Stimulated activated CD8-positive, alpha-beta memory T cell treated with anti-CD3 and anti-CD28 coated beads, Interleukin-7, amount 100 ng/mL, for 24 hours (primary cell): Measurements from ENCODE around the gene ABHD2.

ENCODE experiments used
- DNase-seq: peaks from one replicate; pipeline ENCODE4 v3.0.0-alpha.2; 2020; ENCODE audit warnings: low read depth

The ABHD2 gene

DNA sequence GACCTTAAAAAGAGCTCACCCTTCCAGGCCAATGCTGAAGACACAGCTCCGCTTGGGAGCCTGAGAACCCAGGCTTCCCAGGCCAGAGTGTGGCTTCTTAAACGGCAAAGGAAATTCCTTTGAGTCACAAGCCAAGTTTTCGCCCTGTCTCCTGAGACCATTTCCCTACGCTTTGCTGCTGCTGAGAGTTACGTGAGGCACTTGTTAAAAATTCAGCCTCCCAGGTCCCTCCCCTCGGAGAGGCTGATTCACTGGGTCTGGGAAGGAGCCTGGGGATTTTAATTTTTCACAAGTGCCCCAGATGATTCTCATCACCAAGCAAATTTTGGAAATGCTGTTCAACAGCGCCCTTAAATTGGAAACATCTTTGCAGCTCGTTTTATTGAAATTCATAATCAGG is 107.6 kb downstream of the ABHD2 start:
- no peak for DNase-seq

DNA sequence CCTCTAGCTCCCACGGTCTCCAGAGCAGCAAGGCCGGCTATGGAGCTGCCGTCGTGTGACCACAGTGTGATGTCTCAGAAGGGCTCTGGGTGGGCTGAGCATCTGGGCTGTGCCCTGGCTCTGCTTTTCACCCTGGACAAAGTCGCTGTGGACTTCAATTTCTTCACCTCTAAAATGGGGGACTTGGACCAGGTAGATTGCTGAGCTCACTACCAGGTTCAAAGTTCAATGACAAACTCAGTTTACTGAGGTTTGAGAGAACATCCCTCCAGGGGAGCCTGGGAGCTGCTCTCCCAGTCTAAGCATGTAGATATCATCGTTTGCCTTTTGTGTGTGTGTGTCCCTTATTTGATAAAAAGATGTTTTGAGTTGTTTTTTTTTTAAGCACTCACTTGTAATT is 108.0 kb downstream of the ABHD2 start:
- no peak for DNase-seq

DNA sequence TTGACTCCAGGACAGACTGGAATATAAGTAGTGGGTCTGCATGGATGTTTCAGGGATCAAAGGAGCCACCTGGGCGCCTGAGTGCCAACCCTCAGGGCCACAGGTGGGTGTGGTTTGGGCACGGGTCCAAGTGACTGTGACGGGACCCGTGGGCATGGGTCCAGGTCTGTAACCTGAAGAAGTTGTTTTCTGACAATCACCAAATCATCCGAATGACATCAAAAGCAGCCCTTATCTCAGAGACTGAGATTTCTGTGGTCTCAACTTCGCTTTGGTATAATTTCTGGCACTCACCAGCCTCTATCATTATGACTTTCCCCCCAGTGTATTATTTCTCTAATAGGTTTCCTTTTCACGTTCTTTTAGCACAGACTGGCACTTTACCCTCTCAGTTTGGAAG is 108.7 kb downstream of the ABHD2 start:
- no peak for DNase-seq

DNA sequence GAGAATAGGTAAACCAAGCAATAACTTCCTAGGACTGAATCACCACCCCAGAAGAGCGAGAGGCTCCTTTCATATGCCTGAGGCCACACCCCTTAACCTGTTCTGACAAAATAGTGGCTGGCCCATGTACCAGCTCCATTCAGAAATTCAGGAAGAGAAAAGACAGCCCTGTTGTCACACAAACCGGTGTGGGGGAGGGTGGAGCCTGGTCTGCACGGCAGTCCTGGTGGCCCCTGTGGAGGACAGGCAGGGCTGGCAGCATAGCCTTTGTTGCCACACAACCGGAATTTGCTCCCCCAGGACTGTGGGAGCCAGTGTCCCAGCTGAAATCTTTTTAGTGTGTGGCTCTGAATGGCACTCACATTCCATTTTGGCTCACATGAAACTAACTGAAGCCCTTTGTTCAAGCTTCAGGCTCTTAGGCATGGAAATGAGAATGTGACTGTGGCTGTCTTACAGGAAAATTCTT is 109.3 kb downstream of the ABHD2 start:
- no peak for DNase-seq

DNA sequence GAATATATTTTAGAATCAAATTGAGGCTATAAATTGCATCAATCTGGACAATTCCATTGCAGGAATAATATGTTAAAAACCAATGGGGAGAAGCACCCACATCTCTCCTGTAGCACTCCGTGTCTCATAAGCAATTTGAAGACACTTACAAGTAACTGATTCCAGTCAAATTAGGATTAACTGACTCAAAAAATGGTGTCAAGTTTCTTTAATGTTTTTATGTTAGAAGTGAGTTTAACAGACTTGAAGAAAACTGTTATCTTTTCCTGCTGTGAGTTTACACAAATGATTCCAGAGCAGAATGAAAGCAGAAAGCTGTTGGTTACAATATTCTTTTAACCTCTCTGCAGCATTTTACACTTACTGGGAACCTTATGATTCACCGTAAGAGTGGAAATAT is 109.9 kb downstream of the ABHD2 start:
- no peak for DNase-seq

DNA sequence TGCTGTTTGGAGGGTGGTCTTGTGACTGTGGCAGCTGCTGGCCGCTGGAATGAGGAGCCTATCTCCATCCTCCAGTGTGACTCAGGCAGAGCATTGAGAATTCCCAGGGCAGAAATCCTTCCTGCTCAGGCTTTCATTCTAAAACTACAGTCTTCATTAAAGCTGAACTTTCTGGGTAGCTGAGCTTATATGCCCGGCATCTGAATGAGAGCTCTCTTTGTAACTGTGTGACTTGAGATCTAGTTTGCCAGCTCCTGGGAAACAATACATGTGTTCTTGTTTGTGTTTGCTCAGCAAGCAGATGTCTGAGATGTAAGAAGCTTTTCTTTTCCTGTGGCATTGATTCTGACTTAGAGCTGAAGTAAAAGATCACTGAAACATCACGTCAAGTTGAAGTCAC is 110.7 kb downstream of the ABHD2 start:
- no peak for DNase-seq

DNA sequence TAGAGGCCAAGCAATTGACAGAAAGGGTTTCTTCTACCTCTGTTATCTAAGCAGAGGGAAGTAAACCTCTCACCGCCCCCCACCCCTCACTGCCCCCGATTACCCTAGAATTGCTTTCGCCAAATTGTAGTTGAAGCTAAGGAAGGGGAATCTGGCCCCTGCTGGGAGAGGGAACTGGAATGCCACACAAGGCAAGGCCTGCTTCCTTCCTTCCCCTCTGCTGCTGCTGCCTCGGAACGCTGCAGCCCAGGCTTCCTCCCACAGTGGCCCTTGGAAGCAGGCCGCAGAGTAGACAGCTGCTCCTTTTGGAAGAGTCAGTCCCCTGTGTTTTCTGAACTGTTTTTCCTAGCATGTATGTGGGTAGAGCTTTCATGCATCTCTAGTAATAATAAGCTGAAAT is 111.5 kb downstream of the ABHD2 start:
- no peak for DNase-seq

DNA sequence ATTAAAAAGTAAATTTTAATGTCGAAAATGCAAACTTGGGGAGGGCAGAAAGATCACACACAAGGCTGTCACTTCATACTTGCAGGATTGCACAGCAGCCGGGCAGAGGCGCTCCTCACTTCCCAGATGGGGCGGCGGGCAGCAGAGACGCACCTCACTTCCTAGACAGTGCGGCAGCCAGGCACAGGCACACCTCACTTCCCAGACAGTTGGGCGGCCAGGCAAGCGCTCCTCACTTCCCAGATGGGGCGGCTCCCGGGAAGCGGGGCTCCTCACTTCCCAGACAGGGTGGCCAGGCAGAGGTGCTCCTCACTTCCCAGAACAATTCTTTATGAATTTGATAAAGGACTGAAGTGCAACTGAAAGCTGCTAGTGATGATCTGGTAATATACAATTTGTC is 111.9 kb downstream of the ABHD2 start:
- DNase-seq: no peak

DNA sequence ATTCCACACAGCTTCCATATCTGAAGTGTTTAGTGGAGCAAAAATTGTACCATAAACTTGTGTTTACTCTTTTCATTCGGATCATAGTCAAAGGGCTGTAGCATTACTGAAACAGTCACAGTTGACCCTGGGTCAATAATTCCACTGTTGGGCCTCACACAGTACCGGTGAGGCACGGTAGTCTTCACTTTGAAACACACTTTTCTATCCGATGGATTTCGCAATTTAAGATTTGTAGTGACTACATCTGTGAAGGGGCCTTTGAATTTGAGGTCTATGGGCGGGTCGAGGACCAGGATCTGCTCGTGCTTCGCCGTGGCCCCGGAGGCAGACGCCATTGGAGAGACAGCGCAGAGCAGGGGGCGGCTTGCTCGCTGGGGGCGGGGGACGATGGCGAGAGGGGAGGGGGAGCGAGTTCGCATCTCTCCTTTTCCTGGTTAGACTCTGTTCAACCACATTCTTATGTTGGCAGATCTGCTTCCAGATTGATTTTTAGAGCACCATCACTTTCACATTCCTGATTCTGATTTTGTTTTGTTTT is 113.3 kb downstream of the ABHD2 start:
- no peak for DNase-seq

DNA sequence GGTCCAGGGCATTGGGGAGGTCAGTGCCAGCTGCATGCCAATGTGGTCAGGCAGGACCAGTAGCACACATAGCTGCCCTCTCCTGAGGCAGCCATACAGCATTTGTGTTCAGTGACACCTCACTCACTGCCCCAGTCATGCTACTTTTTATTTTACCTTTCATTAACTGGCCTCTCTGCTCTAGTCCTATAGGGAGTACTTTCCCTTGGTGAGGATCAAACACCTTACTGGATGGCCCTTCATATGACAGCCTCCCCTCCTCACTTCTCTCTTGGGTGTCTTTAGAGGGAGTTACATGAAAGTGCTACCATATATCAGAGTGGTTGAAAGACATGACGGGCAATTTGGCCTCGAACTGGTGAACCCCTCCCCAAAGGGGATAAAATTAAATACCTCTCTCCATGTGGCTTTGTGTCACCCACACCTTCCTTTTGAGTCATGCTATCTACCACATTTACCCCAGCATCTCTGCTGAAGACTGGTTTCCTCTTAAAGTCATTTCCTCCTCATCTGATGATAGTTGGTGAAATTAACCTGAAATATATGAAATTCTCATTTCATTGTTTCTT is 115.5 kb downstream of the ABHD2 start:
- no peak for DNase-seq

DNA sequence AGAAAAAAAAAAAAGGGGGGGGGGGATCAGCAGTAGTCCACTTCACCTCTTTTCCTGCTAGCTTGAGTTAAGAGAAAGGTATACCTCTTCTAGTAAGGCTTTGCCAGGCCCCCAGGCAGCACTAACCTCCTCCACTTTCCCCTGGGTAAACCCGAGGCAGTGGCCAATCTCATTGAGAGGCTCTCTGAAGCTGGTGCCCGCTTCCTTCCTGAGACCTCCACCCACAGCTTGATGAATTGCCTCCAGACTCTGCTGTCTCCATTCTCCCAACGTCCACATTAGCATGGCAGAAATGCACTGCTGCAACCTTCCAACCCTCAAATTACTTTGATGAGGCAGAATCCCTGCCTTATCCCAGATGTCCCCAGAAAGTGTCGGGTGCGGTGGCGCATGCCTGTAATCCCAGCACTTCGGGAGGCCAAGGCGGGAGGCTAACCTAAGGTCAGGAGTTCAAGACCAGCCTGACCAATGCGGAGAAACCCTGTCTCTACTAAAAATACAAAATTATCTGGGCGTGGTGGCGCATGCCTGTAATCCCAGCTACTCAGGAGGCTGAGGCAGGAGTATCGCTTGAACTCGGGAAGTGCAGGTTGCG is 117.8 kb downstream of the ABHD2 start:
- DNase-seq: no peak

DNA sequence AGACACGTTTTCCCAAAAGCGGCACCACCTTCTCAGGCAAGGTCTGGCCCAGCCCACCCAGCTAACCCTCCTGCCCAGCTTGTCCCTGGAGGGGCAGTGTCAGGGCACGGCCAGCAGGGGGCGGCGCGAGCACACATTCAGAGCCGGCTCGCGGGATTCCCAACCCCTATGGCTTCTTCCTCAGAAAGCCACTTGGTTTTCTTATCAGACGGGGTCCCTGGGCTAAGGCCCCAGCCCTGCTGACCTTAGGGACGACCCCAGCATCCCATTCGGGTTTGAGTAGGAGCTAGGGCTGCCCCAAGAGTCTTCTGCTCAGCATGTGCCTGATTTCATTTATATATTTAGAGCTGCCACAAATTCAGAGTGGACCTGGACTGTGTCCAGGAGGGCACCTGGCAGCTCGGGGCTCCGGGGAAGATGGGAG is 118.7 kb downstream of the ABHD2 start:
- DNase-seq: peak; percentile 40

DNA sequence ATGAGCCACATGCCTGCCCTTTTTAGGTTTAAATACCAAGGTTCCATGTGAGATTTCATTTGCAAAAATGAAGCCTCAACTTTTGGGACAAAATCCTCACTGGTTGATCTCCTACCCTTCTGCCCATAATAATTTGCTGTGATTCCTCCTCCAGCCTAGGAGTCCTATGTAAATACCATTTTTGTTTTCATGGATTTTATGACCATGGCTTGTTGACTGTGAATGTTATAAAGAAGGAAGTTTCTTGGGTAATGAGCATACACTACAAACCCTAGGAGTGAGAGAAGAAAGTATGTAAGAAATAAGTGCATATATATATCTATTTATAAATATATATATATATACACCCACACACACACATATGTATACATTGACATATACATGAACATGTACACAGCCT is 120.0 kb downstream of the ABHD2 start:
- DNase-seq: no peak

DNA sequence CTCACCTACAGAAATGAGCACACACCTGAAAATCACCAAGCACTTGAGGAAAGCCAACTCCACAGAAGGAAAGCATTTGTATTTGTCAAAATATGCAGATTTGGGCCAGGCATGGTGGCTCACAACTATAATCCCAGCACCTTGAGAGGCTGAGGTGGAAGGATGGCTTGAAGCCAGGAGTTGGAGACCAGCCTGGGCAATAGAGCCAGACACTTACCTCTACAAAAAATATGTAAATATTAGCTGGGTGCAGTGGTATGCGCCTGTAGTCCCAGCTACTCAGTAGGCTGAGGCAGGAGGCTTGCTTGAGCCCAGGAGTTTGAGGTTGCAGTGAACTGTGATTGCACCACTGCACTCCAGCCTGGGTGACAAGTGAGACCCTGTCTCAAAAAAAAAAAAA is 120.8 kb downstream of the ABHD2 start:
- DNase-seq: no peak

DNA sequence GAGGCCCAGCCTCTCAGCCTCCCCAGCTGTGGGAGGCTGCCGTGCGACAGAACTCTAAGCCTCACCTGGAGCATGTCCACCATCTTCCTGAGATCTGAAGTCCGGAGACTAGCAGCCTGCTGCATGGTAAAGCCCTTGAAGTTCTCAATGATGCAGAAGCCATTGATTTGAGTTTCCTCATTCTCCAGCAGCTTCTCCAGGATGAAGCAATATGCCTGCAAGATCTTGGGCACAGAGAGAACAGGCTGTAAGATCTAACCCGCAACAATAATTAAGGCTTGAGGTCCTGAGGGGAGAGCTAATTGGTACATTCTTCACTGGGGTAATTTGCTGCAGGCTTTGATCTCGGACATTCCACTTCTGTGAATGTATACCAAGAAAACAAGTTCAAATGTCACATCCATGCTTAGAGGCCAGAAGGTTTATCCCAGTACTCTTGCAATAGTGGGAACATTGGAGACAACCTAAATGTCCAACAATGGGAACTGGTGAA is 123.5 kb downstream of the ABHD2 start:
- DNase-seq: no peak

DNA sequence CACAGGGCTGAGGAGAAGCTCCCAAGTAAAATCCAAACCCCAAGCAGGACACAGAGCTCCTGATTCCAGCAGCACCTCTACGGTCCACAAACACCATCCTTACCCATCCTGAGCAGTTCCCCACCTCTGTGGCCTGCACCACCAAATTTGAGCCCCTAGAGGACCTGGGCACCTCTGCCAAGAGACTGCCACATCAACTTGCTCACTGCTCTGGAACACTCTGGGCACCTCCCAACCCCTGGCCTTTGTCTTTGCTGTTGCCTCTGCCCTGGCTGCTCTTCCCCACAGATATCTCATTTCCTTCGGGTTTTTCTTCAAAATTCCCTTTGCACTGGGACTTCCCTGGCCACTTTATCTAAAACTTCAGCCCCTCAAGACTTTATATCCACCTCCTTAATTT is 127.4 kb downstream of the ABHD2 start:
- DNase-seq: no peak

DNA sequence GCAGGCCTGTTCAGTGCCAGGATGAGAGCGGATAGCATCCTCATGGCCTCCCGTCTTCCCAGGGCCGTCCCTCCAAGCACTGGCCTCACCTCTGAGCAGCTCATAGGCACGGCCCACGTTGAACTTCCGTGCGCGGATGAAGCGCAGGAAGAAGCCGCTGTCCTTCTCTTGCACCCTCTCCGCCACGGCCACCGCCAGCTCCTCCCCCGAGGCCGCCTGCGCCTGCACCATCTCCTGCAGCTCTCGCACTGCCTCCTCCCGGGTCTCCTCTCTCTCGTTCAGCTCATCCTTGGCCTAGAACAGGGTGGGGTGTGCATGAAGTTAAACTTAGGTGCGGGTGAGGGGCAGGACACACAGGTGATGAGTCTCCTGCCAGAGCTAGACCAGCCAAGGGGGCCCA is 128.8 kb downstream of the ABHD2 start:
- no peak for DNase-seq

DNA sequence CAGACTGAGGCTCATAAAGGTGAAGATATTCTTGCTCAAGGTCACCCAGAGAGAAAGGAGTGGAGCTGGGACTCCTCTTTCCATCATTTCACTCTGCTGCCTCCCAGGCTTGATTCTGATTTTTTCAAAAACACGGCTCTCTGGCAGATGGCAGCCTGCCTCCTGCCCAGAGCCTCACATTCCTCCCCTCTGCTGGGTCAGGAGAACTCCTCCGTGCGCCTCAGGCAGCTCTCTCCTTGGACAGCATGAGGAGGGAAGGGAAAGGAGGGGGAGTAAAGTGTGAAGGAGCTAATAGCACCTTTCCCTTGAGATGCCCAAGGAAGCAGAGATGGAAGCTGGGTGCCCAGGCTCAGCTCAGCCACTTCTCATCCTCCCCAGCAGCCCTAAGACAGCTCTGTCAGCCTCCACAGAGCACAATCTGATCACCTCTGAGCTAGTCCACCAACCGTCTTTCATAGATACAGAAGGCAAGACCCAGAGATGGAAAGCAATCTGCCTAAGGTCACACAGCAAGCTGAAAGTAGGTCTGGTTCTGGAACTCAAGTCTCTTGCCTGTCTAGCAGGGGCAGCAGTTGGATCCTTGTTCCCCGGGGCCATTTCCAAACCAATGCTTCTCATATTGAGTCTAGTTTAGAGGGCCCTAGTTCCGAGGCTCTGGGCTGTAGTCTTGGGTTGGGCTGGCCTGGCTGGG is 129.6 kb downstream of the ABHD2 start:
- no peak for DNase-seq

DNA sequence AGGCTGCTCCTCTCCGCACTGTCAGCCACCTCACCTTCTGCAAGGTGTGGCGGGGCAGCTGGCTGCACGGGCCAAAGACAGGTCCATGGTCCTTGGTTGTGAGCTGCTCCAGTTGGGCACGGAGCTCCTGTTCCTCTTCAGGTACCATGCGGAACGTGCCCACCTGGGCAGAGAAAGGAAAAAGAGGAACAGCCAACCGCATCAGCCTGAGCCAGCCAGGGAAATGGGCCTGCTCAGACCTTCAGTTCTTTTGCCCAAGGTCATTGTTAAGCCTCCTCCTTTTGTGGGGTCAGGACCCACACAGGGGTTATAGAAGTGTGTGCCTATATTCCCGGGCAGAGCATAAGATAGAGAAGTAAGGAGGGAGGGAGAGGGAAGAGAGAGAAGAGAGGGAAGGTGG is 130.3 kb downstream of the ABHD2 start:
- DNase-seq: no peak

DNA sequence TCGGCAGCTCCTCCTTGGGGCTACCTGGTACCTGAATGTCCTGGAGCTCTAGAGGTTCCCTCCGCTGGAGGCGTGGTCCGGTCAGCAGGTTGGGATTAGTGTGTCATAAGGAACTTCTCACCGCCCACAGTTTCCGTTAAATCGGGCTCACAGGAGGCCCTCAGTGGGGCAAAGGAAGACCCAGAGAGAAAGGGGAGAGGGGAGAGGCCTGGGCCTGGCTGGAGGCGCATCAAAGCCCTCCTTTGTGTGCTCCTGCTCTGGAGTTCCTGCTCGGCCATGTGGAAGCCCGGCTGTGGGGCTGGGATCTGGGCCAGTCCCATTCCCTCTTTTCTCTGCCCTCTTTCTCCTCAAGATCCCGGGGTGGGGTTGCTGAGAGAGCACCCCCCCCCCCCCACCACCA is 133.3 kb downstream of the ABHD2 start, which contains the start of gene RLBP1:
Gene RLBP1, minus strand, starts transcription at position 37 of the 400 bp plus-strand sequence. CDS start 2,604 bp downstream, outside the sequence.
- DNase-seq: no peak

DNA sequence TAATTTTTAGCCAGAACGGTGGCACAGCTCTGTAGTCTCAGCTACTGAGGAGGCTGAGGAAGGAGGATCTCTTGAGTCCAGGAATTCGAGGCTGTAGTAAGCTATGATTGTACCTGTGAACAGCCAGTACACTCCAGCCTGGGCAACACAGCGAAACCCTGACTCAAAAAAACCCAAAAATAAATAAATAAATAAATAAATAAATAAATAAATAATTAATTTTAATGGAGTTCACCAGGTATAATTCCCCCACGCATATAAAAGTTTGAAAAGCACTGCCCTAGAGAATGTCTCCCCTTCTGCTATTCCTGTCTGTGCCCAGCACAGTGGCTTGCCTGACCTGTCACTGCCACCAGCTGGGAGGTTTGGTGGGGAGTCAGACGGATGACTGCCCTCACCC is 137.3 kb downstream of the ABHD2 start:
- no peak for DNase-seq

DNA sequence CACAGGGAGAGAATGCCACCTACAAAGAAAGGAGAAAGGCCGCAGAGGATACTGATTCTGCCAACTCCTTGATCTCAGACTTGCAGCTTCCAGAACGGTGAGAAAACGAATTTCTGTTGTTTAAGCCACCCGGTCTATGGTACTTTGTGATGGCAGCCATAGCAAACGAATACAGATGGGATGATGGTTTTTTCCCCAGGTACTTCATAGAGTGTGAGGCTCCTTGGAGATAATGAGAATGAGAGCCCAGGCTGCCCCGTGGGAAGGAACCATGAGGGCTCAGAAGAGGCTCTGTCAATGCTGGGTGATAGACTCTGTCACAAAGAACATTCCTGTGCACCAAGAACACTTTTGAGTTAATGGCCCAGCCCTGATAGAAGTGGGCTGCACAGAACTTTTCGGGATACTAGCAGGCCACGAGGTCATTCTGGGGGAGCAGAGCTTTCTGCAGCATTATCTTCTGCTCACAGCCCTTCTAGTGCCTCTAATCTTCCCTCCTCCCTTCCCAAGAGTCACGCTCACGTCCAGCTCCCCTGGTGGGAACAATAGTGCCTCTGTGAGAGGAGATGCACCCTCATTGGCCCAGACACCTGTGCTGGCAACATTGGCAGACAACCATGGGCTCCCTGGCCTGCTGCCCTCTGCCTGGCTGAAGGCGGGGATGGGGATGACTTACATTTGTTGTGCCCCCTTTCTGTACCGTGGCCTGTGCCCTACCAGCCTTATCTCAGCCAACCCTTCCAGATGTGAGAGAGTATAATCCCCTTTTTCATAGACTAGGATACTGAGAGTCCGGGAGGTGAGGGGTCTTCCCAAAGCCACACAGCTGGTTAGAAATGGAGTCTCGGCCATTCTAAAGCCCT is 138.3 kb downstream of the ABHD2 start:
- no peak for DNase-seq
